Activated T-helper 17 cell treated with anti-CD3 and anti-CD28 coated beads, Interleukin-2, amount 50 U/mL, for 72 hours (primary cell): ENCODE data around the gene JAML. TPM values are rescaled to one million over a fixed set of nuclear protein-coding genes. Genes with fewer than 3 reads are reported as not detected.

Experiments used
- ATAC-seq: fragments of 150-1000 bp; cut with Tn5 transposase; replicated peaks from 2 replicates; pipeline ENCODE4 v1.10.0; 2021; ENCODE audit warnings: mild to moderate bottlenecking, moderate library complexity
- H3K27ac Mint-ChIP-seq: one replicate; pipeline ENCODE4 v1.8.0; 2022; ENCODE audit warnings: mixed read lengths
- H3K27me3 Mint-ChIP-seq: one replicate; pipeline ENCODE4 v1.8.0; 2022; ENCODE audit warnings: mixed read lengths
- H3K36me3 Mint-ChIP-seq: one replicate; pipeline ENCODE4 v1.8.0; 2022; ENCODE audit warnings: low read depth, mild to moderate bottlenecking, mixed read lengths
- H3K4me1 Mint-ChIP-seq: one replicate; pipeline ENCODE4 v1.8.0; 2022; ENCODE audit warnings: mixed read lengths
- H3K4me3 Mint-ChIP-seq: one replicate; pipeline ENCODE4 v1.8.0; 2022; ENCODE audit warnings: mild to moderate bottlenecking, mixed read lengths
- H3K9me3 Mint-ChIP-seq: one replicate; pipeline ENCODE4 v1.8.0; 2022; ENCODE audit warnings: mixed read lengths
- total RNA-seq, 2 donors: library from RNA; stranded (reverse); gene quantifications; one replicate each; pipeline ENCODE4 v1.2.3, GENCODE V29; 2022

JAML gene
- total RNA-seq, 2 donors from 2014 or later: 74.0 to 276 TPM

DNA sequence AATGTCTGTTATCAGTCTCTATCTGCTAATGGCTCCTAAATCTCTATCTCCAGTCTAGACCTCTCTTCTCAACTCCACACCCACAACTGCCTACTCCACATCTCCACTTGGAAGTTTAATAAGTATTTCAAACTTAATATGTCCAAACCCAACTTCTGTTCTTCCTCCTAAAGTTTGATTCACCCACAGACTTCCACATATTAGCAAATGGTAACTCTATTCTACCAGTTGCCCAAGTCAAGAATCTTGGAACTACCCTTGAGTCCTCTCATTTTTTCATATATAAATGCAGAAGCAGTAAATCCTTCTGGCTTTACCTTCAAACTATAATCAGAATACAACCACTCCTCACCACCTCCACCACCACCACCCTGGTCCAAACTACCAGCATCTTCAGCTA is 6.7 kb upstream of the JAML start:
- Mint-ChIP-seq H3K36me3 (peaks cover 7% of the 10 kb centered on the region), H3K27me3 (no peaks in the 10 kb centered on the region), H3K4me3 (no peak overlapping the region), H3K27ac (no peak overlapping the region), H3K9me3 (no peaks in the 10 kb centered on the region), H3K4me1 (peaks cover 38% of the 10 kb centered on the region)
- no peak for ATAC-seq

DNA sequence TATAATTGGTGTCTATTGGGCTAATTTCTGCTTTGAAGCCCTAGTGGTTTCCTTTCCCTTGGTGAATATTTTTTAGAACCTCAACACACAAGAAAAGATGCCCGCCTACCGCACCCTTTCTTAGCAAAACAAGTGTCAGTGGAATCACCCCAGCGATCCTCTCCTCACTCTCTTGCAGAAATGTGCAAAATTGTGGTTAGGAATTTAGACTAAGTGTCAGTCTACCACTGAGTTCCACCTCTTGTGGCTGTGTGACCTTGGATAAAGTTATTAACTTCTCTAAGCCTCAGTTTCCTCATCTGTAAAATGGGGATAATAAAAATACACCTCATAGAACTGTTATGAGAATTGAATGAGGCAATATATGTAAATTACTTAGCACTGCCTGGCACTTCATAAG is 5.3 kb upstream of the JAML start:
- no peaks in the 10 kb centered on the region for H3K27me3 Mint-ChIP-seq
- peaks cover 42% of the 10 kb centered on the region for H3K4me1 Mint-ChIP-seq
- ATAC-seq: no peak
- H3K9me3 Mint-ChIP-seq: no peaks in the 10 kb centered on the region
- H3K4me3 Mint-ChIP-seq: no peak overlapping the region
- H3K27ac Mint-ChIP-seq: no peak overlapping the region
- no peaks in the 10 kb centered on the region for H3K36me3 Mint-ChIP-seq

DNA sequence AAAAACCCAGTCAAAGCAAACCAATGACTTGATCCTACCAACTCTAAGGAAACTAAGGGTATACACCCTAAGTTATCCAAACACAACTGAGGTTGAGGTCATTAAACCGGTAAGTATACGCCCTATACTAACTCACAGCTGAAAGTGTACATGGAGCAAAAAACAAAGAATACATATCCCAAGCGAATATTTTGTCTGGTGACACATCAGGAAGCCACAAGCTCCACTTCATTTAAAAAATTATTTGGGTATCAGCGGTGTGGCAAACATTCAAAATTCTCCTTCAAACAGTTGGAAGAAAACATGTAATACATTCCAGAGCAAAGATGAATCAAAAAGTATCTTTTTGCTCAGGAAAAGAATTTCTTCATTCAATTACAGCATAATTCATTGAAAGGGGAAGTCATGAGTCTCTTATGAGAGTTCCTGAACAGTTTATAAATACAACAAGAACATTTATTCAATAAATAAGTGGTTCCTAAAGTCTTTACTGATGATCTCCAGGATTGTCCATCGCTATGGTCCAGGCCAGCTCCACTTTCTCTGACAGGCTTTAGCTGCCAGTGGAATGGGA is 4.5 kb upstream of the JAML start:
- ATAC-seq: no peak
- Mint-ChIP-seq H3K4me3 (no peak overlapping the region), H3K27me3 (no peaks in the 10 kb centered on the region), H3K9me3 (no peaks in the 10 kb centered on the region), H3K36me3 (no peaks in the 10 kb centered on the region), H3K27ac (no peak overlapping the region), H3K4me1 (peaks cover 43% of the 10 kb centered on the region)

DNA sequence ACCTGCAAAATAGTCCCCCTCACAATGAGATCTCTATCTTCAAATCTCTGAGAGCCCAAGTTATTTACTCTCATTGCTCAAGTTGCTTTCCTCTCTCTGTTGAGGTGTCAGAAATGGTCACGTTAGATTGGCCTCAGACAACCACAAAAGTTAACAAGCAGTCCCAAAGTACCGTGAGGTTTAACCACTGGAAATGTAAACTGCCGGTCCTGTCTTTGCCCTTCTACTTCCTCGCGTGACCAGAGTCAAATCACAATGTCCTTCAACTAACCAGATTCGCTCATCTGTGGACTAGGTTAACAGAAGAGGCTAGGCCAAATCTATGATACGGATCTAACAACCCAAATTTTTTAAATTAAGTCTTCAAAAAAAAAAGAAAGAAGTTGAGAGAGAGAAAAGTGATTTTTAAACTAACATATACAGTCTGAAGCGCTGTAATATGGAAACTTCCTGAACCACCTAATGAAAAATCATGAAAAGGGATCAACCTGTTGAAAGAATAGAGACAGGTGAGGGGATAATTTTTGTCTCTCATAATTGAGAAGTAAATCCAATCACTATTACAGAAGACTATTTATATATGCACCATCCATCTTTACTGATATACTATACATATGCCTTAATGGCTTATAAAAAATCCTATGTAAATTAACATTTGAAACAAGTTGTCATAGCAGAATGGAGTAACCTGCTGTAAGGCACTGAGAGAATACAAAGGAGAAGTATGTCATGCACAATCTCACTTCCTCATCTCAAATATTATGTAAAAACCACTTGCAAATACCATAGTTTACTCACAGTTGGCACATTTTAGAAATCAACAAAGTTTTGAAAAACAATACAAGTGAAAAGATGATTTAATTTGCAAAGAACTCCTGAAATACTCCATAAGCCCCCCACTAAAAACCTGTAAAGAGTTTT is 3.3 kb upstream of the JAML start:
- Mint-ChIP-seq H3K9me3 (no peaks in the 10 kb centered on the region), H3K27me3 (no peaks in the 10 kb centered on the region), H3K4me3 (no peak overlapping the region), H3K4me1 (peaks cover 43% of the 10 kb centered on the region), H3K27ac (no peak overlapping the region), H3K36me3 (no peaks in the 10 kb centered on the region)
- ATAC-seq: peak; percentile 9

DNA sequence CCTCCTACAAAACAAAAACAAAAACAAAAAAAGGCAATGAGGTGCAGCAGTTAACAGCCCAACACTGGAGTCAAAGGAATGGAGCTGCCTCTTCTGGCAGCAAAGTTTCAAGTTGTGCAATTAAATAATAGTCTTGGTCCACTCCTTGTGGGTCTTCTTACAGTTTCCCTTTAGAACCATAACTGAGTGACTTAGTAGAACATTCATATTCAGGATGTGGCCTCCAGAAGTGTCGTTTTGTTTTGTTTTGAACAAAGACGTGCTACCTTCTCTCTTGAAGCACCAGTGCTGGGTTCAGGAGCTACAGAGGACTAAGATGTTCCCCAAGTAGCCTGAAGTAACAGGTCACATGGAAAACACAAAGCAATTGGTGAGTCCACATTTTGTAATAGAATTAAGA is 2.0 kb upstream of the JAML start:
- peak; percentile 9 for ATAC-seq
- H3K36me3 Mint-ChIP-seq: no peaks in the 10 kb centered on the region

DNA sequence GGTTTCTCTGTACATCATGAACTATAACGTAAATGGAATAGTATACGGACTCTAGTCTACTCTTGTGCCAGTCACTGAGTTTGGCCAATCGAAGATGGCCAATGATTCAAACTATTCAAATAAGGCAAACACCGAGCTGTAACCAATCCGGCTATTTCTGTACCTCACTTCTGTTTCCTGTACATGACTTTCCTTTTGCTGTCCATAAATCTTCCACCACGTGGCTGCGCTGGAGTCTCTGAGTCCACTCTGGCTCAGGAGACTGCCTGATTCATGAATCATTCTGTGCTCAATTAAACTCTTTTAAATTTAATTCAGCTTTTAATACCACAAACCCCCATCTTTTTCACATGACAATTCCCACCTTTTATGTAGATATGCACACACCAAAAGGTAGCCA is 1.5 kb upstream of the JAML start:
- Mint-ChIP-seq H3K9me3 (no peaks in the 10 kb centered on the region), H3K27ac (no peak overlapping the region), H3K27me3 (no peaks in the 10 kb centered on the region), H3K4me3 (no peak overlapping the region), H3K4me1 (peaks cover 43% of the 10 kb centered on the region), H3K36me3 (no peaks in the 10 kb centered on the region)
- ATAC-seq: no peak

More for the DNA sequence above, 2.0 kb upstream of the JAML start:
- Mint-ChIP-seq H3K9me3 (no peaks in the 10 kb centered on the region), H3K4me1 (peaks cover 43% of the 10 kb centered on the region), H3K4me3 (no peak overlapping the region), H3K27me3 (no peaks in the 10 kb centered on the region), H3K27ac (no peak overlapping the region)

DNA sequence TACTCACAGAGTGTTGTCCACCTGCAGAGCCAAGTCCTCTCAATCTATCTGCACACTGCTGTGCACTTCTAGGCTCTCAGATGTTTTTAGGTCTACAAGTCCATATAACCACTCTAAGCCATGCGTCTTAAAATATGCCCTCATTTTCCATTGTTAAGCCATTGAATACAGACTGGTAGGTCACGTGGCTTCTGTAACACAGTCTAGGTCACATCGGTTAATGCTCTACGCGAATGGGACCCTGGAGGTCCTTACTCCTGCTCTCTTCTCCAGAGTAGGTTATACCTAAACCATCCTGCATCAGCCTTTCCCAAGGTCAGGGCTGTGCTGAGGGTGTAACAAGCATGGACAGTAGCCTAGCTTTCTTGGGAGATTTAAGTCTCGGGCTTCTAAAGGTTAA is 819 bp downstream of the JAML start:
- H3K36me3 Mint-ChIP-seq: no peaks in the 10 kb centered on the region
- H3K27ac Mint-ChIP-seq: no peak overlapping the region
- peak; percentile 32 for ATAC-seq

DNA sequence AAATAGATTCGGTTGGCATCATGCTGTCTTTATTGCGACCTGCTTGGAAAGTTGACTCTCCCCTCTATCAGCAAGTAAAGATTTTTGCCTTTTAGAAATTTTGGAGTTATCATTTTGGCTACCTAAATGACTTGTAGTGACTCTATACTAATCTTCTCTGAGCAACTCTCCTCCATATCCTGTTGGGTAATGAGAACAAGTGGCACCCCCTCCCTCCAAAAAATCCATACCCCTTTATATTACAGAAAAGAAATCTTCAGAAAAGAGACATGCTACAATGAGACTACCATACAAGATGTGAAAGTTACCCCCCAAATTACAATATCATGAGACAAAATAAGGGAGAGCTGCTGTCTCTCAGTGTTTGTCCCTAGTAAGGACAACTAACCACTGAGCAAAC is 1.2 kb downstream of the JAML start:
- no peaks in the 10 kb centered on the region for H3K9me3 Mint-ChIP-seq
- peak; percentile 15 for ATAC-seq
- H3K36me3 Mint-ChIP-seq: no peaks in the 10 kb centered on the region
- no peaks in the 10 kb centered on the region for H3K27me3 Mint-ChIP-seq
- no peak overlapping the region for H3K4me3 Mint-ChIP-seq
- H3K27ac Mint-ChIP-seq: no peak overlapping the region
- H3K4me1 Mint-ChIP-seq: peaks cover 53% of the 10 kb centered on the region

More for the DNA sequence above, 819 bp downstream of the JAML start:
- Mint-ChIP-seq H3K4me1 (peaks cover 50% of the 10 kb centered on the region), H3K27me3 (no peaks in the 10 kb centered on the region), H3K4me3 (no peak overlapping the region), H3K9me3 (no peaks in the 10 kb centered on the region)

DNA sequence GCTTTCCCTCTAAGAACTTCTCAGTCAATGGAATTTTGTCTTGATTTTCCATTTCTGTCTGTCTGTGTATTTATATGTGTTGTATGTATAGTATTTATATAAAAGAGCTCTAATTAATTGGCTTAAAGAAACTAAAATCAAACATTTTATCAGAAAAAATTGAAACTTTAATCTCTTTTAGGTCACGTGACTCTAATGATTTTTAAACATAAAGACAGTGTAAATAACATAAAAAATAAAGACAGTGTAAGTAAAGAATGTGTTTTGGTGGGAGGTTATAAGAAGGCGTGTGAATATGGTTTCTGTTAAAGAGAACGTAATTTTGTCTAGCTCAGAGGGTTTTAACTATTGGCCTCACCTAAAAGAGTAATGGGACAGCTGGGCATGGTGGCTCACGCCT is 2.4 kb downstream of the JAML start:
- no peaks in the 10 kb centered on the region for H3K36me3 Mint-ChIP-seq
- peaks cover 50% of the 10 kb centered on the region for H3K4me1 Mint-ChIP-seq
- no peaks in the 10 kb centered on the region for H3K27me3 Mint-ChIP-seq
- no peaks in the 10 kb centered on the region for H3K9me3 Mint-ChIP-seq
- H3K27ac Mint-ChIP-seq: no peak overlapping the region
- no peak for ATAC-seq
- no peak overlapping the region for H3K4me3 Mint-ChIP-seq

DNA sequence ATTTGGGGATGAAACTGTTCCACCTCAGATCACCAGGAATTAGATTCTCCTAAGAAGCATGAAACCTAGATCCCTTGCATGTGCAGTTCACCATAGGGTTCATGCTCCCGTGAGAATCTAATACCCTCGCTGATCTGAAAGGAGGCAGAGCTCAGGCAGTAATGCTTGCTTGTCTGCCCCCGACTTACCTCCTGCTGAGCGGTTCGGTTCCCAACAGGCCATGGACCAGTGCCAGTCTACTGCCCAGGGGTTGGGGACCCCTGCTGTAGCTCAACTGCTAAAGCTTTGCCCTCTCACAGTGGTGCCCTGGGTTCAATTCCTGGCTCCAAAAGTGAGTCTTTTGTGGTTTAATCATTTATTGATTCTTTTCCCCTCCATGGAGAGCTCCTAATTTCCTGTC is 3.4 kb downstream of the JAML start:
- ATAC-seq: no peak
- Mint-ChIP-seq H3K27me3 (no peaks in the 10 kb centered on the region), H3K4me3 (no peak overlapping the region), H3K9me3 (no peaks in the 10 kb centered on the region), H3K27ac (no peak overlapping the region), H3K4me1 (peaks cover 40% of the 10 kb centered on the region), H3K36me3 (no peaks in the 10 kb centered on the region)

DNA sequence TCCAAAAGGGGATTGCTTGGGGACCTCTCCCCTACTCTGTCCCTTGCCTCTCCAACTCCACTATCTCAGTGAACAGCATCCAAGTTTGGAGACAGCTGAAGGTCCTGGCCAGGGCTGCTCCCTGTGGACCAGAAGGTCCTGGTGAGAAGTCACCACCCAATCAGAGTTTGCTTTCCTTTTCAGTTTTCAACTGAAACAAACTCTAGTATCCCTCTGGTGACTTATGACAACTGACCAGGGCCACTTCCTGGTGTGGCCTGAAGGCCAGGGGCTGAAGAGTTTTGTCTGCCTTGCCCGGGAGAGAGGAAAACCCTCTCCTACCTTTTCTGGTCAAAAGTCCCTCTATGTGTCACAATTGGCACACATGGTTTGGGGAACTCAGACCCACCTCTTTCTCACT is 5.1 kb downstream of the JAML start:
- H3K27me3 Mint-ChIP-seq: no peaks in the 10 kb centered on the region
- H3K4me1 Mint-ChIP-seq: peaks cover 33% of the 10 kb centered on the region
- H3K36me3 Mint-ChIP-seq: no peaks in the 10 kb centered on the region
- ATAC-seq: peak; percentile 4
- no peak overlapping the region for H3K27ac Mint-ChIP-seq
- H3K4me3 Mint-ChIP-seq: no peak overlapping the region
- H3K9me3 Mint-ChIP-seq: no peaks in the 10 kb centered on the region

DNA sequence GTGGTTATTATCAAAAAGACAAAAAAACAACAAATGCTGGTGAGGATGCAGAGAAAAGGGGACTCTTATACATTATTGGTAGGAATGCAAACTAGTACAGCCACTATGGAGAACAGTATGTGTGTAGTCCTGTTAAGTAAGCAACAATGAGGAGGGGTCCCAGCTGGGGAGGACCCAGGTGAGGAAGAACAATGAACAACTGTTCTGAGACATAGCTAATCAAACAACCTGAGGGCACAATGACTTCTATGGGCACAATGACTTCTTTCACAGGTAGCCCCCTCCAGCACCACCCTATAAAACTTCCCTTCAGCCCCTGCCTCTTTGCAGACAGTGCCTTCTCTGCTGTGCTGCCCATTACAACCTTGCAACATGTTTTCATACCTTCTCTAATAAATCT is 5.6 kb downstream of the JAML start:
- Mint-ChIP-seq H3K4me1 (peaks cover 35% of the 10 kb centered on the region), H3K27me3 (no peaks in the 10 kb centered on the region), H3K4me3 (no peak overlapping the region), H3K27ac (no peak overlapping the region), H3K36me3 (no peaks in the 10 kb centered on the region), H3K9me3 (no peaks in the 10 kb centered on the region)
- ATAC-seq: no peak

DNA sequence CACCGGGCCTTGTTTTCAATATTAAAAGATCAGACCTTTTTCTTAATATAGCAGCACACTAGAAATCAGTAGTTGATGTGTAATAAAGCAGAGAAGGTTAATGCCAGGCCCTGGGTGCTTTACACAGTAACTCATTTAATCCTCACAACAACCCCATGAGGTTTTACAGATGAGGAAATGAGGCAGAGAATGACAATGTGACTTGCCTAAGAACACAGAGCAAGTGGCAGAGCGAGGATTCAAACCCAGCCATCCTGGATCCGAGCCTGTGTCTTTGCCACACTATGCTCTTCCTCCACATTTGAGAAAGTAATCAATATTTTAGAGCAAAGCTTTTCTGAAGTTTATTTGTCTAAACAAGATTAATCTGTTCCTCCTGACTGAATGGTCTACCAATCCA is 7.2 kb downstream of the JAML start:
- Mint-ChIP-seq H3K9me3 (no peaks in the 10 kb centered on the region), H3K27ac (no peak overlapping the region), H3K4me1 (peaks cover 46% of the 10 kb centered on the region), H3K36me3 (no peaks in the 10 kb centered on the region), H3K4me3 (no peak overlapping the region), H3K27me3 (no peaks in the 10 kb centered on the region)
- ATAC-seq: peak; percentile 71

DNA sequence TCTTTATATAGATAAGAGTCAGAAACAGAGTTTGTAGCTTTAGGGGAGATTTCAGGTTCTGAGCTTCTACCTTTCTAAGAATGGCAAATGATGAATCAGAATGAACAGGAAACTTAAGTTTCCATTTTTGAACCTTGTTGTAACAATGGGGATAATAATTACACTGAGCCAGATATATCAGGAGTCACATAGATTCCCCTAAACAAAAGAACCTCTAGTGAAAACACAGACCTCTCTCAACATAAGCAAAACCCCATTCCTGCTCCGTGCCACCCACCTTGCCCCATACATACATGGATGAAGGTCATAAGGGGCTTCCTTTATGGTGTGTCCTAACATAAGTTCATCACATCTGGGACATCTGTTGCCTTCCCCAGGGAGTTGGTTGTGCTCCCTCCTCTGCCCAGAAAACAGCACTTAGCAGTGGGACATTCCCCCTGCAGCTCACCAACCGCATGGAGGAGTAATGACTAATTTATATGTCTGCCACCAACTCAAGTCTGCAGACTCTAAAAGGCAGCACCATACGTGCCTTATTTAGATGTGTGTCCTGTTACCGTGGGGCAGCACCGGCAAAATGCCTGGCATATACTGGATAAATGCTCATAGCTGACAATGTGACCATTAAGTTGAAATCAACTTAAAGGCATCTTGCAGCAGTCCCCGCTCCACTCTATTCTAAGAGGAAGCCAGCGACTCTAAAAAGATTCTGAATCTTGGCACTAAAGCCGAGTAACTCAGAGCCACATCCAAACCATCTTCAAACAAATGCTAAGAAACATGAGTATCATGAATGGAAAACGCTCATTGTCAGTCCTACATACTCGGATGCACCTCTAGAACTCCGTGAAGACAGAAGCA is 8.0 kb downstream of the JAML start:
- peak; percentile 82 for ATAC-seq
- Mint-ChIP-seq H3K4me3 (no peak overlapping the region), H3K4me1 (peaks cover 53% of the 10 kb centered on the region), H3K27me3 (no peaks in the 10 kb centered on the region), H3K9me3 (no peaks in the 10 kb centered on the region), H3K27ac (no peak overlapping the region), H3K36me3 (no peaks in the 10 kb centered on the region)
